H9 (cell line): ENCODE data around the gene ZNF18. TPM values are rescaled to one million over a fixed set of nuclear protein-coding genes. Genes with fewer than 3 reads are reported as not detected.

Source experiments
- DNase-seq: peaks from one replicate; pipeline ENCODE4 v3.0.0-alpha.2; 2017
- H2AFZ ChIP-seq: one replicate; pipeline ENCODE4 v1.6.1; 2013; ENCODE audit warnings: mild to moderate bottlenecking, low read length, control low read depth, moderate library complexity
- H2AK5ac ChIP-seq: 2 replicates; pipeline ENCODE4 v1.6.1; 2013; ENCODE audit warnings: low read length, control low read depth, mixed read lengths; ENCODE audit not compliant: insufficient read length
- H2BK120ac ChIP-seq: one replicate; pipeline ENCODE4 v1.6.1; 2013; ENCODE audit warnings: low read depth, mild to moderate bottlenecking, low read length, control low read depth, inconsistent platforms; ENCODE audit not compliant: poor library complexity, severe bottlenecking
- H2BK12ac ChIP-seq: 2 replicates; pipeline ENCODE4 v1.6.1; 2013; ENCODE audit warnings: low read length, control low read depth, mixed read lengths, low read depth; ENCODE audit not compliant: insufficient read length
- H2BK15ac ChIP-seq: 2 replicates; pipeline ENCODE4 v1.6.1; 2013; ENCODE audit warnings: low read depth, low read length, control low read depth
- H2BK20ac ChIP-seq: one replicate; pipeline ENCODE4 v1.6.1; 2013; ENCODE audit warnings: low read depth, mild to moderate bottlenecking, low read length, control low read depth, inconsistent platforms; ENCODE audit not compliant: poor library complexity, severe bottlenecking
- H2BK5ac ChIP-seq: 2 replicates; pipeline ENCODE4 v1.6.1; 2013; ENCODE audit warnings: low read length, control low read depth, mixed read lengths; ENCODE audit not compliant: insufficient read length
- H3K14ac ChIP-seq: 2 replicates; pipeline ENCODE4 v1.6.1; 2013; ENCODE audit warnings: low read length, control low read depth; ENCODE audit not compliant: insufficient read depth
- H3K18ac ChIP-seq: 2 replicates; pipeline ENCODE4 v1.6.1; 2013; ENCODE audit warnings: low read depth, mild to moderate bottlenecking, mixed read lengths, low read length, control low read depth; ENCODE audit not compliant: insufficient read length
- H3K23ac ChIP-seq: 2 replicates; pipeline ENCODE4 v1.6.1; 2013; ENCODE audit warnings: low read length, control low read depth, mixed read lengths, low read depth; ENCODE audit not compliant: insufficient read length
- H3K23me2 ChIP-seq: 2 replicates; pipeline ENCODE4 v1.6.1; 2013; ENCODE audit warnings: low read depth, mild to moderate bottlenecking, mixed read lengths, low read length, control low read depth; ENCODE audit not compliant: insufficient read length, poor library complexity, severe bottlenecking
- H3K27ac ChIP-seq: 2 replicates; pipeline ENCODE4 v1.5.1; 2013; ENCODE audit warnings: low read length, control low read depth, mixed read lengths, low read depth; ENCODE audit not compliant: insufficient read length
- H3K27me3 ChIP-seq: 2 replicates; pipeline ENCODE4 v1.6.1; 2013; ENCODE audit warnings: low read length, control low read depth, inconsistent platforms; ENCODE audit not compliant: insufficient read depth
- H3K4ac ChIP-seq: 2 replicates; pipeline ENCODE4 v1.6.1; 2013; ENCODE audit warnings: low read depth, mild to moderate bottlenecking, control low read depth, inconsistent platforms, low read length, moderate library complexity
- H3K4me1 ChIP-seq: 2 replicates; pipeline ENCODE4 v1.6.1; 2013; ENCODE audit warnings: low read length, control low read depth, inconsistent platforms; ENCODE audit not compliant: insufficient read depth
- H3K4me2 ChIP-seq: 2 replicates; pipeline ENCODE4 v1.6.1; 2013; ENCODE audit warnings: low read length, control low read depth, mixed read lengths; ENCODE audit not compliant: insufficient read length, insufficient read depth
- H3K56ac ChIP-seq: 2 replicates; pipeline ENCODE4 v1.6.1; 2013; ENCODE audit warnings: low read depth, mild to moderate bottlenecking, mixed read lengths, low read length, control low read depth; ENCODE audit not compliant: insufficient read length
- H3K79me1 ChIP-seq: 2 replicates; pipeline ENCODE4 v1.6.1; 2013; ENCODE audit warnings: low read depth, mild to moderate bottlenecking, moderate library complexity, low read length, control low read depth, inconsistent platforms; ENCODE audit not compliant: insufficient read depth, poor library complexity, severe bottlenecking
- H3K79me2 ChIP-seq: 2 replicates; pipeline ENCODE4 v1.6.1; 2013; ENCODE audit warnings: low read length, control low read depth, inconsistent platforms; ENCODE audit not compliant: insufficient read depth
- H3K9ac ChIP-seq: 2 replicates; pipeline ENCODE4 v1.6.1; 2013; ENCODE audit warnings: low read length, control low read depth, mixed read lengths; ENCODE audit not compliant: insufficient read length; ENCODE audit errors: extremely low read depth
- H3K9me3 ChIP-seq: one replicate; pipeline ENCODE4 v1.6.1; 2013; ENCODE audit warnings: low read depth, low read length, inconsistent platforms; ENCODE audit not compliant: control insufficient read depth
- H3T11ph ChIP-seq: one replicate; pipeline ENCODE4 v1.6.1; 2013; ENCODE audit warnings: mild to moderate bottlenecking, low read length, control low read depth, inconsistent platforms
- H4K20me1 ChIP-seq: one replicate; pipeline ENCODE4 v1.6.1; 2013; ENCODE audit not compliant: control insufficient read depth, insufficient read length, insufficient read depth
- H4K5ac ChIP-seq: 2 replicates; pipeline ENCODE4 v1.6.1; 2013; ENCODE audit warnings: low read depth, mild to moderate bottlenecking, mixed read lengths, low read length, control low read depth; ENCODE audit not compliant: insufficient read length
- H4K8ac ChIP-seq: replicated peaks from 2 replicates; pipeline ENCODE4 v1.6.1; 2013; ENCODE audit warnings: low read length, control low read depth, mixed read lengths, low read depth; ENCODE audit not compliant: insufficient read length
- H4K91ac ChIP-seq: 2 replicates; pipeline ENCODE4 v1.6.1; 2013; ENCODE audit warnings: low read depth, mild to moderate bottlenecking, moderate library complexity, mixed read lengths, low read length, control low read depth; ENCODE audit not compliant: insufficient read length
- H3K27ac Mint-ChIP-seq, 3 experiments: 2 replicates in 2 of 3; 3 replicates in 1 of 3; pipeline ENCODE4 v1.8.0; 2020 to 2021; ENCODE audit warnings: mixed read lengths in 3 of 3, mild to moderate bottlenecking in 1 of 3, moderate library complexity in 1 of 3
- H3K27me3 Mint-ChIP-seq: 2 replicates; pipeline ENCODE4 v1.8.0; 2021; ENCODE audit warnings: low read depth, mild to moderate bottlenecking, moderate library complexity, mixed read lengths
- H3K36me3 Mint-ChIP-seq, 3 experiments: 2 replicates in 2 of 3; 3 replicates in 1 of 3; pipeline ENCODE4 v1.8.0; 2020 to 2021; ENCODE audit warnings: low read depth in 3 of 3, mixed read lengths in 3 of 3; ENCODE audit not compliant: insufficient read depth in 1 of 3
- H3K4me1 Mint-ChIP-seq, 2 experiments: 2 replicates each; pipeline ENCODE4 v1.8.0; 2020; ENCODE audit warnings: mixed read lengths in 2 of 2
- H3K4me3 Mint-ChIP-seq, 2 experiments: 2 replicates in 1 of 2; 3 replicates in 1 of 2; pipeline ENCODE4 v1.8.0; 2020 to 2021; ENCODE audit warnings: mild to moderate bottlenecking in 2 of 2, mixed read lengths in 2 of 2, moderate library complexity in 1 of 2
- H3K9me3 Mint-ChIP-seq, 2 experiments: 2 replicates in 1 of 2; 3 replicates in 1 of 2; pipeline ENCODE4 v1.8.0; 2020; ENCODE audit warnings: mild to moderate bottlenecking in 2 of 2, mixed read lengths in 2 of 2, moderate library complexity in 1 of 2
- CTCF ChIP-seq: fragments of 200-600 bp; sonication (generic); conservative IDR thresholded peaks from 3 replicates; pipeline ENCODE4 v1.8.0; 2021; ENCODE audit warnings: antibody characterized with exemption, mild to moderate bottlenecking
- WGBS: extraction: QIAGEN DNeasy Blood & Tissue Kit; methylation state at CpG from one replicate; pipeline ENCODE4 v1.1.7; 2013; ENCODE audit warnings: missing lambda C conversion rate, low lambda C conversion rate, mixed read lengths; ENCODE audit not compliant: insufficient read length; ENCODE audit errors: extremely low coverage; 5-methylcytosine and 5-hydroxymethylcytosine counted together
- total RNA-seq: library from RNA; stranded (reverse); gene quantifications from 2 replicates; pipeline ENCODE4 v1.2.1, GENCODE V29; 2021

The ZNF18 gene
- total RNA-seq, 1 experiment from 2014 or later, result 6.8 TPM

GRCh38 chr17:11980813-11981212 lies 16.5 kb downstream of the ZNF18 start:
- H3K79me2 ChIP-seq, result no peaks in the 10 kb centered on the region
- H3K4me1 ChIP-seq, result peaks cover 2% of the 10 kb centered on the region; the same call in 1 of the 2 replicates
- H3K56ac ChIP-seq, result no peak overlapping the region
- H2AK5ac ChIP-seq, result no peak overlapping the region
- H3K14ac ChIP-seq, result no peak overlapping the region
- H3K23ac ChIP-seq, result no peak overlapping the region
- no peaks in the 10 kb centered on the region for H3K23me2 ChIP-seq
- no peak for DNase-seq
- no peak overlapping the region for H3T11ph ChIP-seq
- TF ChIP-seq CTCF, result peak; percentile 57
- H3K27ac Mint-ChIP-seq, result no peak overlapping the region
- H3K9me3 ChIP-seq, result no peaks in the 10 kb centered on the region
- no peak overlapping the region for H2BK12ac ChIP-seq
- H3K27me3 Mint-ChIP-seq, result no peaks in the 10 kb centered on the region
- no peak overlapping the region for H2AFZ ChIP-seq
- no peak overlapping the region for H4K8ac ChIP-seq
- peaks cover 21 to 25% of the 10 kb centered on the region in 2 experiments for H3K4me1 Mint-ChIP-seq
- H2BK15ac ChIP-seq, result no peak overlapping the region
- H2BK120ac ChIP-seq, result no peak overlapping the region
- no peak overlapping the region for H3K4me3 Mint-ChIP-seq
- no peak overlapping the region for H4K91ac ChIP-seq
- no peak overlapping the region for H2BK5ac ChIP-seq
- H3K36me3 Mint-ChIP-seq, result peaks cover 32 to 41% (median 39%) of the 10 kb centered on the region in 3 experiments; a peak in 6 of 7 replicates
- H4K20me1 ChIP-seq, result no peaks in the 10 kb centered on the region
- H3K79me1 ChIP-seq, result no peaks in the 10 kb centered on the region
- H3K9ac ChIP-seq, result no peak overlapping the region
- WGBS, result no CpG with 5 or more reads among the region's 2 CpGs
- no peak overlapping the region for H4K5ac ChIP-seq
- no peaks in the 10 kb centered on the region; a peak in 1 of 5 replicates for H3K9me3 Mint-ChIP-seq
- H3K27ac ChIP-seq, result no peak overlapping the region
- H3K27me3 ChIP-seq, result no peaks in the 10 kb centered on the region
- H3K4ac ChIP-seq, result no peak overlapping the region
- H2BK20ac ChIP-seq, result no peak overlapping the region
- no peak overlapping the region for H3K18ac ChIP-seq
- H3K4me2 ChIP-seq, result no peak overlapping the region
